HG02938 (cell line): Measurements from ENCODE around the gene ZNF32.
"Not testable (repeated sequence)": the region's sequence is repeated elsewhere in the genome, so short reads cannot be mapped to it uniquely, and the experiment has no call there.

Experiments
- ATAC-seq: cut with Tn5 transposase; IDR thresholded peaks from one replicate; pipeline ENCODE4 v1.9.1; 2021; ENCODE audit warnings: mild to moderate bottlenecking, moderate library complexity; ENCODE audit not compliant: unreplicated experiment

ZNF32 gene

GRCh38 chr10:43635816-43636215, 12.9 kb downstream of the ZNF32 start:
- ATAC-seq: not testable (repeated sequence)

GRCh38 chr10:43628956-43629355, 19.7 kb downstream of the ZNF32 start:
- ATAC-seq: no peak

- no peak for ATAC-seq
Observed at GRCh38 chr10:43627942-43628341, 20.7 kb downstream of the ZNF32 start.

GRCh38 chr10:43623351-43623750, 25.3 kb downstream of the ZNF32 start:
- no peak for ATAC-seq

GRCh38 chr10:43622038-43622437, 26.6 kb downstream of the ZNF32 start:
- ATAC-seq: no peak

GRCh38 chr10:43619368-43619767, 29.3 kb downstream of the ZNF32 start:
- no peak for ATAC-seq

- no peak for ATAC-seq
Observed at GRCh38 chr10:43616697-43617370, 31.8 kb downstream of the ZNF32 start.

GRCh38 chr10:43610636-43611035, 38.0 kb downstream of the ZNF32 start:
- ATAC-seq: no peak

GRCh38 chr10:43607199-43607573, 41.5 kb downstream of the ZNF32 start:
- no peak for ATAC-seq

GRCh38 chr10:43606323-43607198, 42.1 kb downstream of the ZNF32 start, which contains the start of gene ZNF485:
Gene ZNF485, plus strand, starts transcription at chr10:43606438. Its CDS starts 613 bp downstream, at chr10:43607051.
- ATAC-seq: peak; percentile 94

GRCh38 chr10:43605850-43606322, 42.8 kb downstream of the ZNF32 start:
- ATAC-seq: no peak

- not testable (repeated sequence) for ATAC-seq
Observed at GRCh38 chr10:43601576-43601975, 47.1 kb downstream of the ZNF32 start.

GRCh38 chr10:43599333-43599732, 49.3 kb downstream of the ZNF32 start:
- ATAC-seq: no peak

- ATAC-seq: no peak
Observed at GRCh38 chr10:43598446-43598845, 50.2 kb downstream of the ZNF32 start.

GRCh38 chr10:43596546-43596945, 52.1 kb downstream of the ZNF32 start:
- no peak for ATAC-seq

GRCh38 chr10:43595739-43596298, 52.9 kb downstream of the ZNF32 start:
- ATAC-seq: peak; percentile 39

GRCh38 chr10:43594944-43595589, 53.6 kb downstream of the ZNF32 start:
- ATAC-seq: peak; percentile 95
